ENCODE results near the gene SORT1.

DNA sequence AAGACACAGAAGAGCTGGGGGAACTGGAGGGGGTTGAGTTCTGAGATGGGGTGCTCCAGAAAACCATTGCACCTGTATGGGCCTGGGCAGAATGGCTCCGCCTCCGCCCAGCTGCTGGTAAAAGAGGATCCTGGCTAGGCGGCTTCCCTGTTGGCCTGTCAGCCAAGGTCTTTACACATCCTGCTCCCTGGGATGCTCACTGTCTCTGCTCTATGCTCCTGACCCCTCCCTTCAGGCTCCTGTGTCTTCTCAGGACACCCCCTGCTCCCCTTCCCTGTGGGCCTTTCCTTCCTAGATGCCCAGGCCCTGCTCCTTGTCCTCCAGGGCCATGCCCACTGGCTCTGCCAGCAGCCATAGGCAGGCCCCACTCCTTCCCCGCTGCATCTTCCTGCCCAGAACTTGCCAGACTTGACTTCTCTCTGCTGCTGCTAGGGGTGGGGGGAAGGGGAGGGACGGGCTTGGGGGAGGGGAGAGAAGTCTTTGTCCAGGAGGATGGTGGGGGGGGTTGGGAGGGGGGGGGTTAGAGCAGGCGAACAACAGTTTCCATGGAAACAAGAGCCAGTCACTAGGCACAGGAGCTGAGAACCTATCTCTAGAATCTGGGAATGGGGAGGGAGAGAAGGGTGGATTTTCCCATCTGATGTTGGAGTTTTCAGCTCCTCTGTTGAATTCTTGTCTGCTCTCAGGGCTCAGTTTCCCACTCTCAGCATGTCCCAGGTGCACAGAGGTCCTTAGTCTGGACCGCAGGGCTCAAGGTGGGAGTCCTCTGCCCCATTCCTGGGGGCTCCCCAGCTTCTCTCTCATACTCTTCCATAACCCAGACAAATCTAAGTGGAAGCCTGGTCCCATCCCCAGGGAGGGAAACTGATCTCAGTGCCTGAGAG, 137.8 kb downstream of the SORT1 start:
- no peak for TF ChIP-seq EZH2 (IDR thresholded peaks at IDR 0.05)
- TF ChIP-seq POLR2AphosphoS5 (IDR thresholded peaks at IDR 0.05; ENCODE audit: borderline replicate concordance, low read depth, low read length) = no peak
